Sigmoid colon (tissue), 4 donors: Measurements from ENCODE around the gene NXPH3.

ENCODE experiments used
- EP300 ChIP-seq, 4 donors: sonication (generic); formaldehyde crosslinking; IDR thresholded peaks; one replicate each; pipeline ENCODE4 v1.6.1; 2017; ENCODE audit warnings: antibody characterized with exemption in 4 of 4
- POLR2A ChIP-seq, 2 donors: fragments of 450-650 bp; IDR thresholded peaks; one replicate each; pipeline ENCODE4 v1.6.1; 2016; ENCODE audit warnings: antibody characterized with exemption in 2 of 2, mild to moderate bottlenecking in 2 of 2, moderate library complexity in 2 of 2
- TF ChIP-seq, protein P1 (sequence below), 4 experiments: fragments of 450-650 bp in 3 of 4; fragments of 200-600 bp in 1 of 4; IDR thresholded peaks; one replicate each; pipeline ENCODE4 v1.5.1; 2016 to 2019; ENCODE audit warnings: antibody characterized with exemption in 4 of 4, mild to moderate bottlenecking in 3 of 4, moderate library complexity in 2 of 4

DNA sequence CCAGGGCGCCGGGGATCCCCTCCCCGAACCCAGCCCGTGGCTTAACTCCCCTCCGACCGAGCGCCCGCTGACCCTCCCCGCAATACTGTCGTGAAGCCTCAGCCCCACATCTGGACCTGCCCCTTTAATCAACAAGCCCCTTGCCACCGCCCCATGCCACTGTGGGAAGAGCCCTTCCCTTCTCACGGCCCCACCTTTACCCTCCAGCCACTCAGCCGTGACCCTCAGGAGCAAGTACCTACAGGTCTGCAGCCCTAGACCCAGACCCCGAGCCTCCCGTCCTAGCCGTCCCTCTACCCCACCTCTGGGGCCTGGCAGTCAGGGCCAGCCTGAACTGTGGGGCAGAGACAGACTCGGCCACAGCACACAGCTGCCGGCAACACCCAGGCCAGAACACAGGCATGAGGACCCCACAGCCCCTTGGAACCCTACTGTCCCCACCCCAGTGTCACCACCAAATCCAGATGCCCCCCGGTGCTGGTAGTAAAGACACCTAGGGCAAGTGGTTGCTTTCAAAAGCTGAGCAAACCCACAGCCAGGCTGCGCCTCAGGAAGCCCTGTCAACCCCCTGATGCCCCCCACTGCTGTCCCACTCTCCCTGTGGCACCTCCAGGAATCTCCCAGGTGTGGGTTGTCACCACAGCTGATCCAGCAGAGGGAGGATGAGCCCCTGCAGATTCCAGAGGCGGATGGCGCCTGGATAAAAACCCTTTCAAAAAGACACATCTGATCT lies 1.4 kb downstream of the NXPH3 start:
- TF ChIP-seq, protein P1, sequence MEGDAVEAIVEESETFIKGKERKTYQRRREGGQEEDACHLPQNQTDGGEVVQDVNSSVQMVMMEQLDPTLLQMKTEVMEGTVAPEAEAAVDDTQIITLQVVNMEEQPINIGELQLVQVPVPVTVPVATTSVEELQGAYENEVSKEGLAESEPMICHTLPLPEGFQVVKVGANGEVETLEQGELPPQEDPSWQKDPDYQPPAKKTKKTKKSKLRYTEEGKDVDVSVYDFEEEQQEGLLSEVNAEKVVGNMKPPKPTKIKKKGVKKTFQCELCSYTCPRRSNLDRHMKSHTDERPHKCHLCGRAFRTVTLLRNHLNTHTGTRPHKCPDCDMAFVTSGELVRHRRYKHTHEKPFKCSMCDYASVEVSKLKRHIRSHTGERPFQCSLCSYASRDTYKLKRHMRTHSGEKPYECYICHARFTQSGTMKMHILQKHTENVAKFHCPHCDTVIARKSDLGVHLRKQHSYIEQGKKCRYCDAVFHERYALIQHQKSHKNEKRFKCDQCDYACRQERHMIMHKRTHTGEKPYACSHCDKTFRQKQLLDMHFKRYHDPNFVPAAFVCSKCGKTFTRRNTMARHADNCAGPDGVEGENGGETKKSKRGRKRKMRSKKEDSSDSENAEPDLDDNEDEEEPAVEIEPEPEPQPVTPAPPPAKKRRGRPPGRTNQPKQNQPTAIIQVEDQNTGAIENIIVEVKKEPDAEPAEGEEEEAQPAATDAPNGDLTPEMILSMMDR (IDR thresholded peaks at IDR 0.05) = no peak
- TF ChIP-seq EP300 (IDR thresholded peaks at IDR 0.05) (no peak), POLR2A (IDR thresholded peaks at IDR 0.05) (no peak)
